MCF 10A (cell line): ENCODE data around the gene SERTAD2. TPM values are rescaled to one million over a fixed set of nuclear protein-coding genes. Genes with fewer than 3 reads are reported as not detected.

Experiments used
- BruUV-seq: library from RNA; stranded (reverse); fragments of 400-500 nt; replicated peaks from 2 replicates; lab custom pipeline; 2021; lab: Mats Ljungman, UMichigan
- CTCF ChIA-PET: fragments of 300-600 bp; sonication (Branson Sonifier 250); formaldehyde crosslinking; extraction: SDS; loops from one replicate; lab custom pipeline; 2021; ENCODE audit warnings: antibody characterized with exemption, inconsistent platforms; lab: Yijun Ruan, JAX
- POLR2A ChIA-PET: fragments of 300-600, 350-650 bp; sonication (Branson Sonifier 250); formaldehyde crosslinking; extraction: SDS; loops from one replicate; lab custom pipeline; 2020; ENCODE audit warnings: antibody characterized with exemption, inconsistent platforms; lab: Yijun Ruan, JAX
- DNase-seq: peaks from one replicate; pipeline ENCODE4 v3.0.0-alpha.2; 2018; ENCODE audit not compliant: unreplicated experiment
- H3K27ac Mint-ChIP-seq: one replicate; pipeline ENCODE4 v1.8.0; 2022; ENCODE audit warnings: mild to moderate bottlenecking, low read depth, mixed read lengths; ENCODE audit not compliant: unreplicated experiment
- H3K27me3 Mint-ChIP-seq: one replicate; pipeline ENCODE4 v1.8.0; 2022; ENCODE audit warnings: mixed read lengths; ENCODE audit not compliant: insufficient read depth, unreplicated experiment
- H3K36me3 Mint-ChIP-seq: one replicate; pipeline ENCODE4 v1.8.0; 2022; ENCODE audit warnings: mild to moderate bottlenecking, moderate library complexity, mixed read lengths; ENCODE audit not compliant: insufficient read depth, unreplicated experiment
- H3K4me1 Mint-ChIP-seq: one replicate; pipeline ENCODE4 v1.8.0; 2022; ENCODE audit warnings: mixed read lengths; ENCODE audit not compliant: insufficient read depth, unreplicated experiment
- H3K4me3 Mint-ChIP-seq: one replicate; pipeline ENCODE4 v1.8.0; 2022; ENCODE audit warnings: mild to moderate bottlenecking, moderate library complexity, mixed read lengths; ENCODE audit not compliant: unreplicated experiment
- H3K9me3 Mint-ChIP-seq: one replicate; pipeline ENCODE4 v1.8.0; 2022; ENCODE audit warnings: mixed read lengths; ENCODE audit not compliant: unreplicated experiment
- intact Hi-C: fragments of 100-400 bp; cut with micrococcal nuclease; formaldehyde crosslinking; loops from 2 replicates; pipeline ENCODE4 v1.14.1; 2022
- total RNA-seq: library from RNA; stranded (reverse); gene quantifications from 2 replicates; pipeline ENCODE4 v1.2.3, GENCODE V29; 2022
- TF ChIP-seq, protein P1 (sequence below): fragments of 200-600 bp; IDR thresholded peaks from one replicate; pipeline ENCODE4 v1.8.0; 2022; ENCODE audit warnings: antibody characterized with exemption, mild to moderate bottlenecking; ENCODE audit not compliant: unreplicated experiment

SERTAD2 gene
- total RNA-seq, 1 experiment from 2014 or later, result 15.0 TPM

DNA sequence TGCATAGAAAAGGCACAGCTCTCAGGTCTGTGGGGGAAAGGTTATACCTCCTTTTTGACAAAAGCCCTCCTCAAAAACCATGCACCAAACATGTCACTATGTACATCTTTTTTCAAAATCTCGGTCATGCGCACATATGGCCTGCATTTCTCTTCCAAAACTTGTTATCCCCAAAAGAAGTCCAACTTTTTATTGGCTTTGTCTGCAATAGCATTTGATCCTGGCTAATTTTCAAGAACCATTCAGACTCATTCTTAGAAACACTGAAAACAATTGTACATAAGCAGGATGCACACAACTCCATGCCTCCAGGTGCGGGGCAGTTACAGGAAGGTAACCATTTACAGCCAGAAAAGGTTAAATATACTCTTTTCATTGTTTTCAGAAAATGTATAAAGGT lies 21.9 kb downstream of the SERTAD2 start:
- BruUV-seq, result no TSS peak
- Mint-ChIP-seq H3K9me3 (no peaks in the 10 kb centered on the region), H3K36me3 (peaks cover 48% of the 10 kb centered on the region), H3K27ac (no peak overlapping the region), H3K27me3 (no peaks in the 10 kb centered on the region), H3K4me1 (no peaks in the 10 kb centered on the region), H3K4me3 (no peak overlapping the region)
- ChIA-PET CTCF (interaction anchor here (0.6 to 1.5 kb wide), 3 partner anchors 13 to 45 kb away, joined by 3 read pairs; no protein-coding TSS in a partner anchor), POLR2A (no interaction called here)
- no peak for DNase-seq
- TF ChIP-seq, protein P1, sequence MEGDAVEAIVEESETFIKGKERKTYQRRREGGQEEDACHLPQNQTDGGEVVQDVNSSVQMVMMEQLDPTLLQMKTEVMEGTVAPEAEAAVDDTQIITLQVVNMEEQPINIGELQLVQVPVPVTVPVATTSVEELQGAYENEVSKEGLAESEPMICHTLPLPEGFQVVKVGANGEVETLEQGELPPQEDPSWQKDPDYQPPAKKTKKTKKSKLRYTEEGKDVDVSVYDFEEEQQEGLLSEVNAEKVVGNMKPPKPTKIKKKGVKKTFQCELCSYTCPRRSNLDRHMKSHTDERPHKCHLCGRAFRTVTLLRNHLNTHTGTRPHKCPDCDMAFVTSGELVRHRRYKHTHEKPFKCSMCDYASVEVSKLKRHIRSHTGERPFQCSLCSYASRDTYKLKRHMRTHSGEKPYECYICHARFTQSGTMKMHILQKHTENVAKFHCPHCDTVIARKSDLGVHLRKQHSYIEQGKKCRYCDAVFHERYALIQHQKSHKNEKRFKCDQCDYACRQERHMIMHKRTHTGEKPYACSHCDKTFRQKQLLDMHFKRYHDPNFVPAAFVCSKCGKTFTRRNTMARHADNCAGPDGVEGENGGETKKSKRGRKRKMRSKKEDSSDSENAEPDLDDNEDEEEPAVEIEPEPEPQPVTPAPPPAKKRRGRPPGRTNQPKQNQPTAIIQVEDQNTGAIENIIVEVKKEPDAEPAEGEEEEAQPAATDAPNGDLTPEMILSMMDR, result no peak
- intact Hi-C loops, result no loop called here

DNA sequence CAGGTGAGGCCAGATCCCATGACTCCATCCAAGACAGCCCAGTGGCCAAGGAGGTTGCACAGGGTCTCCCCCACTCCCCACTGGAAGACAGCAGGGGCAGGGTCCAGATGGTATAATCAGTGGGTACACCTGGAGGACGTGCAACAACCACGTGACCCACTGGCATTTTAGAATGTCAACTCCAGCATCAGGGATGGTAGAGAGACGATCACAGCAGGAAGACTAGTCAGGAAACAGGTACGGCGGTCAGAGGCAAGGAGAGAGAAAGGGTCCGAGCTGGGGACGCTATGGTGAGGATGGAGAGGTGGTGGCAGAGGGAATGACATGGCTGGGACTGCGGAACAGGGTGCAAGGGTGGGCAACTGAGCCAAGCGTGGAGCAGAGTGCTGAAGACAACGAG lies 23.0 kb downstream of the SERTAD2 start:
- intact Hi-C loops, result no loop called here
- DNase-seq, result no peak
- H3K36me3 Mint-ChIP-seq, result peaks cover 40% of the 10 kb centered on the region
- H3K4me1 Mint-ChIP-seq, result no peaks in the 10 kb centered on the region
- no peaks in the 10 kb centered on the region for H3K9me3 Mint-ChIP-seq
- CTCF ChIA-PET, result interaction anchor here (1.2 to 1.5 kb wide), 3 partner anchors 12 to 44 kb away, joined by 3 to 5 read pairs (median 3); no protein-coding TSS in a partner anchor
- no TSS peak for BruUV-seq
- POLR2A ChIA-PET, result no interaction called here
- TF ChIP-seq, protein P1, result no peak
- H3K27ac Mint-ChIP-seq, result no peak overlapping the region
- no peak overlapping the region for H3K4me3 Mint-ChIP-seq
- H3K27me3 Mint-ChIP-seq, result no peaks in the 10 kb centered on the region

DNA sequence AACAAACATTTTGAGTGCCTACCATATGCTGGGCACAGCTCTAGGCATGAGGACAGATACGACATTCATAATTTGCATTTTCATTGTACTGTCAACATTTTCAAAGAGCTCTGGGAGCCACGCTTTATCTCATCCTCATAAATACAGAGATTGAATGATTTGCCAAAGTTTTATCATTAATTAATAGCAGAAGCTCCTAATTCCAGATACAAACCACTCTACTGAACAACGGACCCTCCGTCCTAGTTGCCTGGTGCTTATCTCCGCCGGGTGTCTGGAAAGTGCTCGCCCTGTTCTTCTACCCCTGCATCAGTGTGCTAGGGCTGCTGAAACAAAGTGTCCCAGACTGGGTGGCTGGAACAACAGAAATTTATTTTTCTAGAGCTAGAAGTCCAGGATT lies 23.8 kb downstream of the SERTAD2 start:
- no peaks in the 10 kb centered on the region for H3K4me1 Mint-ChIP-seq
- TF ChIP-seq, protein P1, result no peak
- H3K4me3 Mint-ChIP-seq, result no peak overlapping the region
- no peak for DNase-seq
- no peaks in the 10 kb centered on the region for H3K27me3 Mint-ChIP-seq
- H3K36me3 Mint-ChIP-seq, result peaks cover 34% of the 10 kb centered on the region
- no peaks in the 10 kb centered on the region for H3K9me3 Mint-ChIP-seq
- no peak overlapping the region for H3K27ac Mint-ChIP-seq
- BruUV-seq, result no TSS peak
- ChIA-PET CTCF (interaction anchor here (1.3 kb wide), 1 partner anchor 11 kb away, joined by 5 read pairs; no protein-coding TSS in a partner anchor), POLR2A (interaction anchor here (0.5 to 1.9 kb wide), 3 partner anchors 11 to 239 kb away, joined by 3 to 4 read pairs (median 3); no protein-coding TSS in a partner anchor)
- intact Hi-C loops, result no loop called here

DNA sequence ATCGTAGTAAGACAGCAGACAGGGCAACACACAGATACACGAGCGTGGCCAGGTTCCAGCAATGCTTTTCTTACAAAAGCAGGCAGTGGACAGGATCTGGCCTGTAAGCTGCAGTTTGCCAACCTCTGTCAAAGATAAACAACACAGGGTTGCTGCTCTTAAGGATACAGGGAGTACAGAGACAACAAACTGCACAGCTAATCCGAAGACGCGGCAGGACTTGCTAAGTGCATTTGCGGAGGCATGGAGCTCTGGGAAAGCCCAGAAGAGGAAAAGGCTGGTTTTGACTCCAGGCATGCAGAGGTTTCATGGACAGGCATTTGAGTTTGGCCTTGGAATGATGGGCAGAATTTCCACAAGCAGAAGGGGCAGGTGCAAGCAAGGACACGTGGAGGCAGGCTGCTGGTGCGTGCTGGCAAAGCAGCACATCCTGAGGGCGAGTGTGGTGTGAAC lies 24.4 kb downstream of the SERTAD2 start:
- no peak overlapping the region for H3K27ac Mint-ChIP-seq
- ChIA-PET CTCF (interaction anchor here (0.7 to 1.4 kb wide), 3 partner anchors 11 to 244 kb away, joined by 3 to 5 read pairs (median 3); no protein-coding TSS in a partner anchor), POLR2A (interaction anchor here (0.5 to 2.0 kb wide), 4 partner anchors 8 to 100 kb away, joined by 3 to 14 read pairs (median 4); no protein-coding TSS in a partner anchor)
- no peak overlapping the region for H3K4me3 Mint-ChIP-seq
- intact Hi-C loops, result no loop called here
- DNase-seq, result no peak
- peaks cover 30% of the 10 kb centered on the region for H3K36me3 Mint-ChIP-seq
- BruUV-seq, result no TSS peak
- H3K9me3 Mint-ChIP-seq, result no peaks in the 10 kb centered on the region
- TF ChIP-seq, protein P1, result no peak
- H3K27me3 Mint-ChIP-seq, result no peaks in the 10 kb centered on the region
- H3K4me1 Mint-ChIP-seq, result no peaks in the 10 kb centered on the region
